Osteocyte (in vitro differentiated cells): Measurements from ENCODE around the gene RBP3. TPM values are rescaled to one million over a fixed set of nuclear protein-coding genes. Genes with fewer than 3 reads are reported as not detected.

Experiments used
- DNase-seq: peaks from one replicate; pipeline ENCODE4 v3.0.0; 2021; ENCODE audit warnings: mixed read lengths; ENCODE audit not compliant: unreplicated experiment; ENCODE audit errors: extremely low spot score
- H3K27ac Mint-ChIP-seq: one replicate; pipeline ENCODE4 v1.8.0; 2021; ENCODE audit warnings: mild to moderate bottlenecking, mixed read lengths; ENCODE audit not compliant: unreplicated experiment
- H3K27me3 Mint-ChIP-seq: one replicate; pipeline ENCODE4 v1.8.0; 2021; ENCODE audit warnings: mixed read lengths; ENCODE audit not compliant: unreplicated experiment
- H3K36me3 Mint-ChIP-seq: one replicate; pipeline ENCODE4 v1.8.0; 2021; ENCODE audit warnings: mixed read lengths; ENCODE audit not compliant: unreplicated experiment
- H3K4me1 Mint-ChIP-seq: one replicate; pipeline ENCODE4 v1.8.0; 2021; ENCODE audit warnings: mixed read lengths; ENCODE audit not compliant: unreplicated experiment
- H3K4me3 Mint-ChIP-seq: one replicate; pipeline ENCODE4 v1.8.0; 2021; ENCODE audit warnings: mild to moderate bottlenecking, moderate library complexity, mixed read lengths; ENCODE audit not compliant: unreplicated experiment
- H3K9me3 Mint-ChIP-seq: one replicate; pipeline ENCODE4 v1.8.0; 2021; ENCODE audit warnings: mixed read lengths; ENCODE audit not compliant: unreplicated experiment
- CTCF ChIP-seq: fragments of 200-600 bp; sonication (generic); IDR thresholded peaks from 2 replicates; pipeline ENCODE4 v1.5.0; 2021; ENCODE audit warnings: antibody characterized with exemption, mild to moderate bottlenecking, moderate library complexity
- total RNA-seq: library from RNA; stranded (reverse); gene quantifications from 2 replicates; pipeline ENCODE4 v1.2.1, GENCODE V29; 2021

RBP3 gene
- total RNA-seq, 1 donor from 2014 or later: not detected

- Mint-ChIP-seq H3K4me1 (no peaks in the 10 kb centered on the region), H3K4me3 (no peak overlapping the region), H3K27ac (no peak overlapping the region), H3K36me3 (no peaks in the 10 kb centered on the region), H3K9me3 (no peaks in the 10 kb centered on the region), H3K27me3 (no peaks in the 10 kb centered on the region)
- no peak for DNase-seq
- no peak for TF ChIP-seq CTCF
These were observed 12.4 kb downstream of the RBP3 start for GRCh38 chr10:47360419-47361040.

- Mint-ChIP-seq H3K27ac (no peak overlapping the region), H3K4me1 (no peaks in the 10 kb centered on the region), H3K36me3 (no peaks in the 10 kb centered on the region), H3K9me3 (no peaks in the 10 kb centered on the region), H3K27me3 (no peaks in the 10 kb centered on the region), H3K4me3 (no peak overlapping the region)
- peak; percentile 74 for TF ChIP-seq CTCF
- no peak for DNase-seq
These were observed 13.1 kb downstream of the RBP3 start for GRCh38 chr10:47361293-47361692.

GRCh38 chr10:47362199-47362598 lies 14.0 kb downstream of the RBP3 start:
- no peak for TF ChIP-seq CTCF
- Mint-ChIP-seq H3K9me3 (no peaks in the 10 kb centered on the region), H3K27ac (no peak overlapping the region), H3K4me3 (no peak overlapping the region), H3K4me1 (no peaks in the 10 kb centered on the region), H3K27me3 (no peaks in the 10 kb centered on the region), H3K36me3 (no peaks in the 10 kb centered on the region)
- no peak for DNase-seq

GRCh38 chr10:47363781-47364180 lies 15.6 kb downstream of the RBP3 start:
- no peaks in the 10 kb centered on the region for H3K9me3 Mint-ChIP-seq
- no peaks in the 10 kb centered on the region for H3K27me3 Mint-ChIP-seq
- DNase-seq: no peak
- no peaks in the 10 kb centered on the region for H3K36me3 Mint-ChIP-seq
- H3K4me3 Mint-ChIP-seq: no peak overlapping the region
- no peak overlapping the region for H3K27ac Mint-ChIP-seq
- H3K4me1 Mint-ChIP-seq: no peaks in the 10 kb centered on the region
- no peak for TF ChIP-seq CTCF

GRCh38 chr10:47364366-47364765 lies 16.2 kb downstream of the RBP3 start:
- no peak overlapping the region for H3K4me3 Mint-ChIP-seq
- H3K36me3 Mint-ChIP-seq: no peaks in the 10 kb centered on the region
- no peaks in the 10 kb centered on the region for H3K9me3 Mint-ChIP-seq
- no peaks in the 10 kb centered on the region for H3K4me1 Mint-ChIP-seq
- DNase-seq: no peak
- TF ChIP-seq CTCF: no peak
- H3K27me3 Mint-ChIP-seq: no peaks in the 10 kb centered on the region
- H3K27ac Mint-ChIP-seq: no peak overlapping the region
